H1 (cell line): Measurements from ENCODE around the gene CAMP. TPM values are rescaled to one million over a fixed set of nuclear protein-coding genes. Genes with fewer than 3 reads are reported as not detected.

Source experiments
- ASH2L ChIP-seq: fragments of 200-600, 300-600 bp; sonication (generic); IDR thresholded peaks from one replicate; pipeline ENCODE4 v1.7.1; 2017; ENCODE audit warnings: low read length
- CEBPB ChIP-seq: IDR thresholded peaks from 2 replicates; pipeline ENCODE4 v1.6.1; 2012; ENCODE audit warnings: low read depth, low read length
- EP300 ChIP-seq, 2 experiments: IDR thresholded peaks; 1 replicate in 1 of 2; 2 replicates in 1 of 2; pipeline ENCODE4 v1.6.1; 2011 to 2012; ENCODE audit warnings: low read depth in 2 of 2, low read length in 2 of 2, mild to moderate bottlenecking in 2 of 2, borderline replicate concordance in 1 of 2, inconsistent platforms in 1 of 2, moderate library complexity in 1 of 2
- HDAC2 ChIP-seq, 2 experiments: fragments of 300-600 bp in 1 of 2; sonication (generic) in 1 of 2; IDR thresholded peaks; 2 replicates each; pipeline ENCODE4 v1.6.1; 2011 to 2012; ENCODE audit warnings: low read depth in 2 of 2, low read length in 2 of 2, mild to moderate bottlenecking in 2 of 2, moderate library complexity in 2 of 2, borderline replicate concordance in 1 of 2, inconsistent platforms in 1 of 2
- NRF1 ChIP-seq: IDR thresholded peaks from 2 replicates; pipeline ENCODE4 v1.6.1; 2011; ENCODE audit warnings: mild to moderate bottlenecking, low read depth, low read length, improper control_type of control experiment
- PHF8 ChIP-seq: fragments of 200-600 bp; sonication (generic); conservative IDR thresholded peaks from 2 replicates; pipeline ENCODE4 v1.7.1; 2012; ENCODE audit warnings: low read depth, mild to moderate bottlenecking, inconsistent platforms, low read length, moderate library complexity
- POLR2AphosphoS5 ChIP-seq: IDR thresholded peaks from 2 replicates; pipeline ENCODE4 v1.6.1; 2011; ENCODE audit warnings: low read depth, low read length
- RXRA ChIP-seq: IDR thresholded peaks from 2 replicates; pipeline ENCODE4 v1.6.1; 2011; ENCODE audit warnings: low read depth, mild to moderate bottlenecking, low read length, moderate library complexity; ENCODE audit not compliant: insufficient read depth
- SIN3A ChIP-seq, 2 experiments: IDR thresholded peaks in 1 of 2; conservative IDR thresholded peaks in 1 of 2; 2 replicates each; pipeline ENCODE4 v1.6.1; 2011 to 2012; ENCODE audit warnings: low read length in 2 of 2, improper control_type of control experiment in 1 of 2, low read depth in 1 of 2, mild to moderate bottlenecking in 1 of 2
- SIRT6 ChIP-seq: IDR thresholded peaks from one replicate; pipeline ENCODE4 v1.7.1; 2012; ENCODE audit warnings: low read length, inconsistent platforms
- SIX5 ChIP-seq: IDR thresholded peaks from 2 replicates; pipeline ENCODE4 v1.6.1; 2011; ENCODE audit warnings: mild to moderate bottlenecking, low read depth, low read length
- SP1 ChIP-seq: IDR thresholded peaks from 2 replicates; pipeline ENCODE4 v1.6.1; 2011; ENCODE audit warnings: low read depth, low read length
- TAF1 ChIP-seq: IDR thresholded peaks from 2 replicates; pipeline ENCODE4 v1.6.1; 2011; ENCODE audit warnings: mild to moderate bottlenecking, low read depth, low read length
- TBP ChIP-seq: IDR thresholded peaks from 2 replicates; pipeline ENCODE4 v1.6.1; 2011; ENCODE audit warnings: low read depth, low read length, improper control_type of control experiment
- TEAD4 ChIP-seq: IDR thresholded peaks from 2 replicates; pipeline ENCODE4 v1.6.1; 2012; ENCODE audit warnings: low read depth, low read length, inconsistent platforms, mixed read lengths
- polyA plus RNA-seq, 7 experiments: library from polyadenylated mRNA; depleted of rRNA in 3 of 7; stranded (reverse) in 5 of 7; unstranded in 2 of 7; fragments of >200 nt in 5 of 7; fragments of 200-250 nt in 2 of 7; gene quantifications; 1 replicate in 5 of 7; 2 replicates in 1 of 7; 4 replicates in 1 of 7; pipeline versions ENCODE4 v1.2.1 to v1.2.3, GENCODE V29; 2011 to 2013; ENCODE audit warnings: missing spikeins in 2 of 7, mixed read lengths in 2 of 7
- total RNA-seq: library from RNA; stranded (reverse); fragmentation: NEBNext Ultra II Directional; extraction: Animal tissue kit (Norgen Biotek cat#: 25700); gene quantifications from 2 replicates; pipeline ENCODE4 v1.2.1, GENCODE V29; 2021
- TF ChIP-seq, protein P1 (sequence below): IDR thresholded peaks from 2 replicates; pipeline ENCODE4 v1.6.1; 2012; ENCODE audit warnings: low read length, inconsistent platforms
- TF ChIP-seq, protein P2 (sequence below): IDR thresholded peaks from 2 replicates; pipeline ENCODE4 v1.6.1; 2012; ENCODE audit warnings: inconsistent platforms

Gene CAMP
- total and polyA plus RNA-seq, 2 of the 8 experiments (the other 6 are each of a cell fraction or from before 2014, with no cell fraction given), result not detected

DNA sequence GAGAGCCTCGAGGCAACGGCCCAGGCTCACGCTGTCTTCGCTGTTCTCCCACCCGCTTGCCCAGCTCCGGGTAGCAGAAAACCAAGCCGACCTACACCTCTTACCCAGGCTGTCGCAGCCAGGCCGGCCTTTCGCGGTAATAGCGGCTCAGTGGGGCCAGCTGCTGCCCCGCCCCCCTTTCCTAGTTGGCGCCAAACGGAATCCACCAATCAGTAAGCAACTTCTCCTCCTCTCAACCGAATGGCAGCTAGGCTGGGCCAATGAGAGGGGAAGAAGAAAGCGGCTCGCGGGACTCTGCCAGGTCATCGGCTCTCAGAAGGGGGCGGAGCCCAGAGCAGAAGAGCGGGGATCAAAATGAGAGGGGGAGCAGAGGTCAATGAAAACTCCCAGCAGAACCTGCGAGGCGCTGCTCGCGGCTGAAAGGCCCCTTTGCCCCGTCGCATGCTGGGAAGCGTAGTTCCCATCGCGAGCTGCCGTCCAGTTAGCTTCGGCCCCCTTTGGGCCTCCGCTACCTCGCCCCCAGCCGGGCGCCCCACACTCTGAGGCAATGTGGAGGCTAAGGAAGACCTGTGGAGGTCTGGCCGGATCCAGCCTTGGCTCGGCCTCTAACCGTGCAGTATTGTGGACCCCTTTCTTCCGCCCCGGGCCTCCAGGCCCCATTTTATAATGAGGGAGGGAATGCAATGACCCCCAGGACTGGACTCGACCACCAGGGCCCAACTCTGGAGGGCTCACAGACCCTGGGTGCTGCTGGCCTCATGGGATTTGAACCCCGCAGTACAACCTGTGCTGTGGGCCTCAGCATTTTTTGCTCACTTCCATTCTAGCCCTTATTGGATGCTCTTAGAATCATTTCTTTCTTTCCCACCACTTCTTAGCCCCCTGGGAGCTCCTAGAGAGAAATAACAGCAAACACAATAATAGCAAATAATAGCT lies 34.8 kb upstream of the CAMP start, which contains the start of gene CDC25A (continued):
- no peak for TF ChIP-seq EP300 (IDR thresholded peaks at IDR 0.05; ENCODE audit: borderline replicate concordance in 1 of 2, low read depth in 2 of 2, low read length in 2 of 2)
- TF ChIP-seq TEAD4, result 0 out of 2 replicates have a peak, but pooled peaks have one; percentile 3
- peak; percentile 78; the same call in 1 of the 2 replicates for TF ChIP-seq TBP
- TF ChIP-seq, protein P1, sequence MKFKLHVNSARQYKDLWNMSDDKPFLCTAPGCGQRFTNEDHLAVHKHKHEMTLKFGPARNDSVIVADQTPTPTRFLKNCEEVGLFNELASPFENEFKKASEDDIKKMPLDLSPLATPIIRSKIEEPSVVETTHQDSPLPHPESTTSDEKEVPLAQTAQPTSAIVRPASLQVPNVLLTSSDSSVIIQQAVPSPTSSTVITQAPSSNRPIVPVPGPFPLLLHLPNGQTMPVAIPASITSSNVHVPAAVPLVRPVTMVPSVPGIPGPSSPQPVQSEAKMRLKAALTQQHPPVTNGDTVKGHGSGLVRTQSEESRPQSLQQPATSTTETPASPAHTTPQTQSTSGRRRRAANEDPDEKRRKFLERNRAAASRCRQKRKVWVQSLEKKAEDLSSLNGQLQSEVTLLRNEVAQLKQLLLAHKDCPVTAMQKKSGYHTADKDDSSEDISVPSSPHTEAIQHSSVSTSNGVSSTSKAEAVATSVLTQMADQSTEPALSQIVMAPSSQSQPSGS, result no peak
- TF ChIP-seq SP1, result peak; percentile 90
- peak; percentile 82; the same call in 1 of the 2 replicates for TF ChIP-seq PHF8
- no peak for TF ChIP-seq RXRA
- TF ChIP-seq ASH2L, result peak; percentile 57
- peak; percentile 93 for TF ChIP-seq TAF1
- TF ChIP-seq SIN3A (conservative IDR thresholded peaks at IDR 0.05 in 1 of 2, IDR thresholded peaks at IDR 0.05 in 1 of 2; ENCODE audit: low read depth in 1 of 2, low read length in 2 of 2), result peak; percentile 87 to 99
- TF ChIP-seq SIRT6, result no peak
- peak; percentile 28; the same call in 1 of the 2 replicates for TF ChIP-seq CEBPB
- peak in 1 of 2 experiments; percentile 92; a peak in 1 of 4 replicates for TF ChIP-seq HDAC2 (IDR thresholded peaks at IDR 0.05; ENCODE audit: borderline replicate concordance in 1 of 2, low read depth in 2 of 2, low read length in 2 of 2)
- TF ChIP-seq, protein P2, sequence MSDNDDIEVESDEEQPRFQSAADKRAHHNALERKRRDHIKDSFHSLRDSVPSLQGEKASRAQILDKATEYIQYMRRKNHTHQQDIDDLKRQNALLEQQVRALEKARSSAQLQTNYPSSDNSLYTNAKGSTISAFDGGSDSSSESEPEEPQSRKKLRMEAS, result peak; percentile 52; the same call in 1 of the 2 replicates
- TF ChIP-seq SIX5, result peak; percentile 75
- TF ChIP-seq POLR2AphosphoS5, result peak; percentile 95
- no peak for TF ChIP-seq NRF1
